Measurements from ENCODE around the gene MEAF6.

DNA sequence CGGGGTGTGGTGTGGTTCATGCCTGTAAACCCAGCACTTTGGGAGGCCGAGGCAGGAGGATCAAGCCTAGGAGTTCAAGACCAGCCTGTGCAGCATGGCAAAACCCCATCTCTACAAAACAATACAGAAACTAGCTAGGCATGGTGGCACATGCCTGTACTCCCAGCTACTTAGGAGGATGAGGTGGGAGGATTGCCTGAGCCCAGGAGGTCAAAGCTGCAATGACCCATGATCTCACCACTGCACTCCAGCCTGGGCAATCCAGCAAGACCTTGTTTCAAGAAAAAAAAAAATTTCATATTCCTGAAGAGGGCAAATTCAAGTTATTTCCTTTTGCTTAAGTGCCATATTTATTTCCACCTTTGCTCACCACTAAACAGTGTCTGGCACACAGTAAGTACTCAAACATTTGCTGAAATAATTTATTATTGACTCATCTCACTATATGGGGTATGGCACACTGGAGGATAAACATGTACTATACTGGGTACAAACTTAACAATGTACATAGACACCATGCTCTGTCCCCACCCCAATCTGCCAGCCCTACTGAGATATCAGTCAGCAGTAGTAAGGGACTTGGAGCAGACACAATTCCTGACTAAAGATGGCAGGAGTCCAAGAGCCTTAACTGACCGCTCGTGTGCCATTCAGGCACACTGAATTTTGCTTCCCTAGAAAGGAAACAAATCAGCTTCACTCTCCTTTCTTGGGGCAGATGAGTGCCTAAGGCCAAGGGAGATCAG, 15.5 kb downstream of the MEAF6 start:
- no peak for TF ChIP-seq POLR2A (IDR thresholded peaks at IDR 0.05)
- TF ChIP-seq, protein P1, sequence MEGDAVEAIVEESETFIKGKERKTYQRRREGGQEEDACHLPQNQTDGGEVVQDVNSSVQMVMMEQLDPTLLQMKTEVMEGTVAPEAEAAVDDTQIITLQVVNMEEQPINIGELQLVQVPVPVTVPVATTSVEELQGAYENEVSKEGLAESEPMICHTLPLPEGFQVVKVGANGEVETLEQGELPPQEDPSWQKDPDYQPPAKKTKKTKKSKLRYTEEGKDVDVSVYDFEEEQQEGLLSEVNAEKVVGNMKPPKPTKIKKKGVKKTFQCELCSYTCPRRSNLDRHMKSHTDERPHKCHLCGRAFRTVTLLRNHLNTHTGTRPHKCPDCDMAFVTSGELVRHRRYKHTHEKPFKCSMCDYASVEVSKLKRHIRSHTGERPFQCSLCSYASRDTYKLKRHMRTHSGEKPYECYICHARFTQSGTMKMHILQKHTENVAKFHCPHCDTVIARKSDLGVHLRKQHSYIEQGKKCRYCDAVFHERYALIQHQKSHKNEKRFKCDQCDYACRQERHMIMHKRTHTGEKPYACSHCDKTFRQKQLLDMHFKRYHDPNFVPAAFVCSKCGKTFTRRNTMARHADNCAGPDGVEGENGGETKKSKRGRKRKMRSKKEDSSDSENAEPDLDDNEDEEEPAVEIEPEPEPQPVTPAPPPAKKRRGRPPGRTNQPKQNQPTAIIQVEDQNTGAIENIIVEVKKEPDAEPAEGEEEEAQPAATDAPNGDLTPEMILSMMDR (IDR thresholded peaks at IDR 0.05): no peak
